Gastrocnemius medialis (tissue), 4 donors: Measurements from ENCODE around the gene CDCA8. TPM values are rescaled to one million over a fixed set of nuclear protein-coding genes. Genes with fewer than 3 reads are reported as not detected.
"Not testable (repeated sequence)": the region's sequence is repeated elsewhere in the genome, so short reads cannot be mapped to it uniquely, and the experiment has no call there.

Source experiments
- ATAC-seq, 2 donors: fragments of 150-250 bp; one replicate each; pipeline ENCODE4 v1.9.1; 2016
- DNase-seq, 2 donors: peaks; one replicate each; pipeline ENCODE4 v3.0.0-alpha.2; 2019
- H3K27ac ChIP-seq, 4 donors: fragments of 200-600 bp; sonication (generic); 1 replicate in 1 of 4; 2 replicates in 3 of 4; pipeline ENCODE4 v1.5.1; 2016 to 2018; ENCODE audit warnings: mild to moderate bottlenecking in 2 of 4, moderate library complexity in 1 of 4
- H3K27me3 ChIP-seq, 3 donors: fragments of 200-600 bp; sonication (generic) in 2 of 3; 1 replicate in 1 of 3; 2 replicates in 2 of 3; pipeline versions ENCODE4 v1.5.1 to v1.6.0; 2016 to 2019; ENCODE audit warnings: mild to moderate bottlenecking in 1 of 3, moderate library complexity in 1 of 3
- H3K36me3 ChIP-seq, 2 donors: fragments of 200-600 bp; sonication (generic) in 1 of 2; one replicate each; pipeline ENCODE4 v1.5.1; 2017 to 2018
- H3K4me1 ChIP-seq, 2 donors: fragments of 200-600 bp; sonication (generic) in 1 of 2; one replicate each; pipeline ENCODE4 v1.5.1; 2016 to 2017; ENCODE audit warnings: mild to moderate bottlenecking in 2 of 2
- H3K4me3 ChIP-seq, 4 donors: fragments of 200-600 bp; sonication (generic) in 3 of 4; 1 replicate in 1 of 4; 2 replicates in 3 of 4; pipeline ENCODE4 v1.5.1; 2016 to 2019; ENCODE audit warnings: mild to moderate bottlenecking in 2 of 4
- H3K9me3 ChIP-seq, 3 donors: fragments of 200-600 bp; sonication (generic) in 2 of 3; 1 replicate in 1 of 3; 2 replicates in 2 of 3; pipeline ENCODE4 v1.5.1; 2016 to 2019
- CTCF ChIP-seq, 5 experiments: fragments of 450-650 bp in 3 of 5; fragments of 200-600 bp in 2 of 5; sonication (generic) in 2 of 5; IDR thresholded peaks in 4 of 5; conservative IDR thresholded peaks in 1 of 5; 1 replicate in 4 of 5; 2 replicates in 1 of 5; pipeline ENCODE4 v1.5.1; 2016 to 2019; ENCODE audit warnings: antibody characterized with exemption in 5 of 5, mild to moderate bottlenecking in 3 of 5, moderate library complexity in 3 of 5
- POLR2A ChIP-seq, 2 donors: fragments of 450-650 bp; IDR thresholded peaks; one replicate each; pipeline ENCODE4 v1.6.1; 2017; ENCODE audit warnings: antibody characterized with exemption in 2 of 2, mild to moderate bottlenecking in 2 of 2, moderate library complexity in 2 of 2
- in situ Hi-C, 4 donors: fragments of 200-750 bp; cut with MboI; loops; one replicate each; pipeline versions ENCODE4 v1.15.0 to v1.8.0; 2017; ENCODE audit warnings: low sequenced_read_pairs in 4 of 4
- intact Hi-C: fragments of 100-400 bp; cut with DNase I; formaldehyde crosslinking; loops from one replicate; pipeline ENCODE4 v1.15.1; 2023; ENCODE audit warnings: low total_unique reads
- total RNA-seq, 4 donors: library from RNA; depleted of rRNA; stranded (reverse); fragments of >200 nt; gene quantifications; one replicate each; pipeline versions ENCODE4 v1.1.0 to v1.2.3, GENCODE V29; 2016

The CDCA8 gene
- total RNA-seq, 4 donors from 2014 or later = 0.46 to 1.5 (median 0.60) TPM; not detected in 1

DNA sequence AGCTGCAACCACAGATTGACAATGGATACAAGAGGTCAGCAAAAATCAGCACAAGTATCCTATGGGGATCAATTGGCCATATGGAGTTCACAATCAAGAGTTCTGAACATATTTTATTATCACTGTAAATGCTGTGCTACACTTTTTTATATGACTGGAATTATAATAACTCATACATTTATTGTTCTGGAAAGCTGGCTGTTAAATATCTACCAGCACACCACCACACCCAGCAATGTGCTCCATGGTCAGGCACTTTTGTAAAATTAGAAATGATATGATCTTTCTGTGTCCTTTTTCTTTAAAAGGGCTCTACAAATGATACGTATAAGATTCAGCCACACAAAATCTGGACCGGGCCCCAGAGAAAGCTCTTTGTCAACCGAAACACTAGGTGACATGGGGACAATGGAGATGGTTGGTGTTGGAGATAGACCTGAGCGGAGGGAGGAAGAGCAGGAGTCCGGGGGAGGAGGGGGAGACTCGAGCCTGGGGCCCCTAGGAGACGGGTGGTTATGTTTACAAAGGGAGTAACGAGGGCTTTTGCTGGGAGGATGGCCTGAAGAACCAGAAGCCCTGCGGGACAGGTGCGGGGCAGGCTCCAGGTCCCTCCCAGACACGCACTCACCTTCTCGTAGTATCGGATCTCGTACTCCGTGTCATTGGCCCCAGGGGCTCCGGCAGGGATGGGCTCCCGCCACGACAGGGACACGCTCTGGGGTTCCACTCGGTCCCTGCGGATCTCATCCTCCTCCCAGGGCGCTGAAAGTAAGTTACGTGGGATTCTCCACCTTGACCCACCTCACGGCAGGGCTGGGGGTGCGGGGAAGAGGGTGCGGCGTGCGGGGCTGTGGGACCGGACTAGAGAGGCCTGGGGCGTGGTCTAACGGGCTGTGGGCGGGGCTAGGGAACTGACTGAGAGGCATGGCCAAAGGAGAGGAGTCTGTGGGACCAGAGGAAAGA is 42.6 kb downstream of the CDCA8 start:
- peaks cover 8 to 18% (median 12%) of the 10 kb centered on the region in 3 donors for H3K27me3 ChIP-seq
- H3K4me3 ChIP-seq = no peak overlapping the region
- ATAC-seq (no peak), DNase-seq (no peak)
- TF ChIP-seq POLR2A (IDR thresholded peaks at IDR 0.05) (no peak), CTCF (IDR thresholded peaks at IDR 0.05 in 4 of 5, conservative IDR thresholded peaks at IDR 0.05 in 1 of 5) (no peak)
- in situ Hi-C loops (no loop called here), intact Hi-C loops (no loop called here)
- H3K4me1 ChIP-seq = no peaks in the 10 kb centered on the region
- no peak overlapping the region for H3K27ac ChIP-seq
- H3K36me3 ChIP-seq = no peaks in the 10 kb centered on the region
- no peaks in the 10 kb centered on the region for H3K9me3 ChIP-seq

- H3K36me3 ChIP-seq, H3K4me3 ChIP-seq, DNase-seq, H3K27ac ChIP-seq, intact Hi-C loops, H3K4me1 ChIP-seq, H3K9me3 ChIP-seq, in situ Hi-C loops, ATAC-seq: not testable (repeated sequence)
- H3K27me3 ChIP-seq = peaks cover 8 to 15% (median 15%) of the 10 kb centered on the region in 3 donors
Measured at GRCh38 chr1:37737975-37738374, 45.7 kb downstream of the CDCA8 start.

- H3K4me3 ChIP-seq, ATAC-seq, intact Hi-C loops: not testable (repeated sequence)
Measured at GRCh38 chr1:37738619-37739018, 46.3 kb downstream of the CDCA8 start.

GRCh38 chr1:37739222-37739621 is 46.9 kb downstream of the CDCA8 start:
- TF ChIP-seq POLR2A (IDR thresholded peaks at IDR 0.05) (no peak), CTCF (IDR thresholded peaks at IDR 0.05 in 4 of 5, conservative IDR thresholded peaks at IDR 0.05 in 1 of 5) (no peak)
- DNase-seq (no peak), ATAC-seq (no peak)
- H3K27me3 ChIP-seq = peaks cover 8 to 15% (median 15%) of the 10 kb centered on the region in 3 donors
- H3K4me3 ChIP-seq = no peak overlapping the region
- H3K36me3 ChIP-seq = no peaks in the 10 kb centered on the region
- no peaks in the 10 kb centered on the region for H3K9me3 ChIP-seq
- no peaks in the 10 kb centered on the region for H3K4me1 ChIP-seq
- H3K27ac ChIP-seq = no peak overlapping the region
- in situ Hi-C loops (no loop called here), intact Hi-C loops (no loop called here)

More at GRCh38 chr1:37738619-37739018, 46.3 kb downstream of the CDCA8 start:
- in situ Hi-C loops, DNase-seq, H3K9me3 ChIP-seq, H3K4me1 ChIP-seq, H3K27ac ChIP-seq, H3K36me3 ChIP-seq: not testable (repeated sequence)
- H3K27me3 ChIP-seq = peaks cover 8 to 15% (median 15%) of the 10 kb centered on the region in 3 donors

- in situ Hi-C loops = no loop called here
Measured at GRCh38 chr1:37741130-37741529, 48.8 kb downstream of the CDCA8 start.

More at GRCh38 chr1:37741130-37741529, 48.8 kb downstream of the CDCA8 start:
- H3K4me1 ChIP-seq = no peaks in the 10 kb centered on the region
- no peaks in the 10 kb centered on the region for H3K9me3 ChIP-seq
- DNase-seq (no peak), ATAC-seq (no peak)
- H3K4me3 ChIP-seq = no peak overlapping the region
- TF ChIP-seq CTCF (IDR thresholded peaks at IDR 0.05 in 4 of 5, conservative IDR thresholded peaks at IDR 0.05 in 1 of 5) (no peak), POLR2A (IDR thresholded peaks at IDR 0.05) (no peak)
- H3K36me3 ChIP-seq = no peaks in the 10 kb centered on the region
- peaks cover 0 to 6% (median 2%) of the 10 kb centered on the region in 3 donors for H3K27me3 ChIP-seq
- intact Hi-C loops = no loop called here
- H3K27ac ChIP-seq = no peak overlapping the region
